Measurements from ENCODE around the gene PRKACA.
A peak's percentile ranks its signal among the peaks of the same experiment; 100 is the strongest.

Gene PRKACA

DNA sequence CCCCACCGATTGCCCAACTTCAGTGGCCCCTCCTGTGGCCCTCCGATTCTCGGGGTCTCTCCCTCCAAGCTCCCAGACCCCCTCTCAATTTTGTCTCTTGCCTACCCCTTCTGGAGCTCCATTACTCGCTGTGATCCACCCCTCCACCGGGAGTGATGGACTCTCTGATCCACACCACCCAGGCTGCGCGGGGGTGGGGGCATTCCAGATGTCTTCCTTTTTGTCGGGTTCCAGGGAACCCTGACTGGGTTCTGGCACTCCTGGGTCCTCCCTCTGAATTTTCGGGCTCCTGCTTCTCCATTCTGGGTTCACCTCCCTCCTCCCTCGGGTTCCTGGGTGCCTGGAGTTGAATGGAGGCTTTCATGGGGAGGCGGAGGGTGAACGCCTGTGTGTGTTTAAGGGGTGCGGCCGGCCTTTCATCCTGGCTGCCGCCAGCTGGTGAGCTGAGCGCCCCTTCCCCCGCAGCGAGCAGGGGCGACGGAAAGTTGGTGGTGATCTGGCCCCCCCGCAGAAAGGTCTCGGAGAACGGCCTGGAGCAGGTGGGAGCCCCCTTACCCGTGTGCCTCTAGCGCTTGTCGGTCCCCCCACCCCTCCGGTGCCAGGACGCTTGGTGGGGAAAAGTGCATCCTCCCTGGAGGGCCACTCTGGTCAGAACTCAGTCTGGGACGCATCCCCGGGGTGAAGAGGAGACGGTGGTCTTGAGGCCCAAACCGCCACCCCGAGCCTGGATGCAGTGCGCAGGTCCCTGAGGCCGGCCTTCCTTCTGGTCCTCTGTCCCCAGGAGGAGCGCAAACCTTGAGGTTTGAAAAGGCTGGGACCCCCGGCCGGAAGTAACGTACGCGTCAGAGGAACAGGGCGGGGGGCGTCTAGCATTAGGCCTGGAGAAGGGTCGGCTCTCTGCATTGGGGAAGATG, 43.4 kb downstream of the PRKACA start:
- DNase-seq (ENCODE audit: insufficient read length, low spot score), result no peak
- TF ChIP-seq, protein P1, sequence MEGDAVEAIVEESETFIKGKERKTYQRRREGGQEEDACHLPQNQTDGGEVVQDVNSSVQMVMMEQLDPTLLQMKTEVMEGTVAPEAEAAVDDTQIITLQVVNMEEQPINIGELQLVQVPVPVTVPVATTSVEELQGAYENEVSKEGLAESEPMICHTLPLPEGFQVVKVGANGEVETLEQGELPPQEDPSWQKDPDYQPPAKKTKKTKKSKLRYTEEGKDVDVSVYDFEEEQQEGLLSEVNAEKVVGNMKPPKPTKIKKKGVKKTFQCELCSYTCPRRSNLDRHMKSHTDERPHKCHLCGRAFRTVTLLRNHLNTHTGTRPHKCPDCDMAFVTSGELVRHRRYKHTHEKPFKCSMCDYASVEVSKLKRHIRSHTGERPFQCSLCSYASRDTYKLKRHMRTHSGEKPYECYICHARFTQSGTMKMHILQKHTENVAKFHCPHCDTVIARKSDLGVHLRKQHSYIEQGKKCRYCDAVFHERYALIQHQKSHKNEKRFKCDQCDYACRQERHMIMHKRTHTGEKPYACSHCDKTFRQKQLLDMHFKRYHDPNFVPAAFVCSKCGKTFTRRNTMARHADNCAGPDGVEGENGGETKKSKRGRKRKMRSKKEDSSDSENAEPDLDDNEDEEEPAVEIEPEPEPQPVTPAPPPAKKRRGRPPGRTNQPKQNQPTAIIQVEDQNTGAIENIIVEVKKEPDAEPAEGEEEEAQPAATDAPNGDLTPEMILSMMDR (IDR thresholded peaks at IDR 0.05; ENCODE audit: insufficient read depth, missing control alignments), result no peak
- no peak for FAIRE-seq

DNA sequence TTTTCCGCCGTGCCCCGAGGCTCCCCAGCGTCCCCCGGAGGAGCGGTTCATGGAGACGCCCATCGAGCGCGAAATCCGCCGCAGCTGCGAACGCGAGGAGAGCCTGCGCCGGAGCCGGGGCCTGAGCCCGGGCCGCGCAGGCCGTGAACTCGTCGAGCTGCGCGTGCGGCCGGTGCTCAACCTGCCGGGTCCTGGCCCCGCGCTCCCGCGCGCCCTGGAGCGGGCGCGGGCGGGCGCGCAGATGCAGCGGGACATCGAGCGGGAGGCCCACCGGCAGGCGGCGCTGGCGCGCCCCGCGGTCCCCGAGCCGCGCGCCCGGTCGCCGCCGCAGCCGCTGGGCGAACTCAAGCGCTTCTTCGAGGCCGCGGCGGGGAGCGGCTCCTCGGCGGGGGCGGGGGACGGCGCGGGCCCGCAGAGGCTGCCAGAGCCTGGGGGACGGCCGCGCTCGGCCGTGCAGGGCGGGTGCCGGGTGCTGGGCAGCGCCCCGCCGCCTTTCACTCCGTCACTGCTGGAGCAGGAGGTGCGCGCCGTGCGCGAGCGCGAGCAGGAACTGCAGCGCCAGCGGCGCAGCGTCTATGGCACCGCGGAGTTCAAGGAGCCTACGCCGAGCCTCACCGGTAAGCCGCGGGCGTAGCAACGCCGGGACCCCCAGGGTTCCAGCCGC, 44.2 kb downstream of the PRKACA start:
- DNase-seq (ENCODE audit: insufficient read length, low spot score), result no peak
- no peak for FAIRE-seq
- TF ChIP-seq, protein P1 (IDR thresholded peaks at IDR 0.05; ENCODE audit: insufficient read depth, missing control alignments), result peak; percentile 52

DNA sequence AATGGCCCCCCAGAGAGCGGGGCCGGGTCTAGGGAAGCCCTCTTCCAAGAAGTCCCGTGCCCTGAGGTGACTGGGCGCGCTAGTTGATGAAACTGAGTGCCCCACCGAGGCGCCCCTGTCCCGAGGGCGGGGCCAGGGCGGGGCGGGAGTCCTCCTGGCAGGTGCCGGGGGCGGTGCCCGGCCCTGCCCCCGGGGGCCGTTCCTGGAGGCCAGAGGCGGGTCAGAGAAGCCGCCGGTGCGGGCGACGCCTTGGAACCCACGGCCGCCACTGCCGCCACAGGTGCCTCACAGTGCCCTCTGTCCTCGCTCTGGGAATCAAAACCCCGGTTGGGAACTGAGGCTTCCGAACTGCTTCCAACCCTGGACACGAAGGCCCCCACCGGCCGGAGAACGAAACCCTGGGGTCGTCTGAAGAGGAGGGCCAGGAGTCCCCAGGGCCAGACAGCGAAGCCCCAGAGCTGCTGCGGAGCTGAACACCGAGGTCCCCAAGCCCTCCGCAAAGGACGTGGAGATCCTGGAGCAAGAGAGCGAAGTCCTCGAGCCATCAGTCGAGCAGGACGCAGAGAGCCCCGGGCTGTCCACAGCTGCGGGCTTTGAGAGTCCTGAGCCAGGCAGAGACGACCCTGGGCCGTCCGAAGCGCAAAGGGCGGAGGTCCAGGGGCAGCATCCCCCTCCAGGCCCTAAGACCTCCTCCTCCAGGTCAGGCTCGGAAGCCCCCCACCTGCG, 44.9 kb downstream of the PRKACA start, which contains the start of gene MISP3:
MISP3 (plus strand) TSS at position 252 of the 726 bp plus-strand sequence. CDS start 524 bp downstream, outside the sequence.
- TF ChIP-seq, protein P1 (IDR thresholded peaks at IDR 0.05; ENCODE audit: insufficient read depth, missing control alignments), result no peak
- DNase-seq (ENCODE audit: insufficient read length, low spot score) (no peak), FAIRE-seq (no peak)

DNA sequence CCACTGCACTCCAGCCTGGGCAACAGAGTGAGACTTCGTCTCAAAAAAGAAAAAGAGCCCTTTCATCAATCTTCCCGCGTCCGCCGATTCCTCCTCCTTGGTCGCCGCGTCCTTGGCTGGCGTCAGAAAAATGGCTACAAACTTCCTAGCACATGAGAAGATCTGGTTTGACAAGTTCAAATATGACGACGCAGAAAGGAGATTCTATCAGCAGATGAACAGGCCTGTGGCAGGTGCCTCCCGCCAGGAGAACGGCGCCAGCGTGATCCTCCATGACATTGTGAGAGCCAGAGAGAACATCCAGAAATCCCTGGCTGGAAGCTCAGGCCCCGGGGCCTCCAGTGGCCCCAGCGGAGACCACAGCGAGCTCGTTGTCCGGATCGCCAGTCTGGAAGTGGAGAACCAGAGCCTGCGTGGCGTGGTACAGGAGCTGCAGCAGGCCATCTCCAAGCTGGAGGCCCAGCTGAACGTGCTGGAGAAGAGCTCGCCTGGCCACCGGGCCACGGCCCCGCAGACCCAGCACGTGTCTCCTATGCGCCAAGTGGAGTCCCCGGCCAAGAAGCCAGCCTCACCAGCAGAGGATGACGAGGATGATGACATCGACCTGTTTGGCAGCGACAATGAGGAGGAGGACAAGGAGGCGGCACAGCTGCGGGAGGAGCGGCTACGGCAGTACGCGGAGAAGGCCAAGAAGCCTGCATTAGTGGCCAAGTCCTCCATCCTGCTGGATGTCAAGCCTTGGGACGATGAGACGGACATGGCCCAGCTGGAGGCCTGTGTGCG, 47.1 kb downstream of the PRKACA start:
- FAIRE-seq, result no peak
- no peak for DNase-seq (ENCODE audit: insufficient read length, low spot score)
- TF ChIP-seq, protein P1 (IDR thresholded peaks at IDR 0.05; ENCODE audit: insufficient read depth, missing control alignments), result no peak

DNA sequence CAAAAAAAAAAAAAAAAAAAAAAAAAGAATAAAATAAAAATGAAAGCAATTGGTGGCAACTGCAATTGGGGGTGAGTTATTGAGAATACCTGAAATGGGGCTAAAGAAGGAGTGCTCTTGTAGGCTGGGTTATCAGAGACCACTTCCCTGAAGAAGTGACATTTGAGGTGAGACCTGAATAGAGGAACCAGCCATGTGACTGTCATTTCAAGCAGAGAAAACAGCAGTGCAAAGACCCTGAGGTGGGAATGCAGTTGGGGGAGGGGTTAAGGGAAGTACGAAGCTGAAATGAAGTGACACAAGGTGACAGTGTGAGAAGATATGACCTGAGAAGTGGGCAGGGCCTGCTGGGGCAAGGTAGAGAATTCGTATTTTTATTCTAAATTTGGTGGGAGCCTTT, 51.4 kb downstream of the PRKACA start:
- TF ChIP-seq, protein P1 (IDR thresholded peaks at IDR 0.05; ENCODE audit: insufficient read depth, missing control alignments), result no peak
- FAIRE-seq (no peak), DNase-seq (ENCODE audit: insufficient read length, low spot score) (no peak)

DNA sequence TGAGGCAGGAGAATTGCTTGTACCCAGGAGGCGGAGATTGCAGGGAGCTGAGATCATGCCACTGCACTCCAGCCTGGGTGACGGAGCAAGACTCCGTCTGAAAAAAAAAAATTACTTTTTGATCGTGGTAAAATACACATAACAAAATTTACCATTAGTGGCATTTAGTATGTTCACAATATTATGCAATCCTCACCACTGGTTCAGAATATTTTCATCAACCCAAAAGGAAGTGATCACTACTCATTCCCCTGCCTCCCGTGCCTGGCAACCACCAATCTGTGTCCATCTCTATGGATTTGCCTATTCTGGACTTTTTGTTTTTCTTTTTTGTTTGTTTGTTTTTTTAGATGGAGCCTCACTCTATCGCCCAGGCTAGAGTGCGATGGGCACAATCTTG, 54.5 kb downstream of the PRKACA start:
- FAIRE-seq (no peak), DNase-seq (ENCODE audit: insufficient read length, low spot score) (no peak)
- TF ChIP-seq, protein P1 (IDR thresholded peaks at IDR 0.05; ENCODE audit: insufficient read depth, missing control alignments), result no peak
